ENCODE measurements around the gene MDH1.
"Not testable (repeated sequence)": the region's sequence is repeated elsewhere in the genome, so short reads cannot be mapped to it uniquely, and the experiment has no call there.

MDH1 gene

DNA sequence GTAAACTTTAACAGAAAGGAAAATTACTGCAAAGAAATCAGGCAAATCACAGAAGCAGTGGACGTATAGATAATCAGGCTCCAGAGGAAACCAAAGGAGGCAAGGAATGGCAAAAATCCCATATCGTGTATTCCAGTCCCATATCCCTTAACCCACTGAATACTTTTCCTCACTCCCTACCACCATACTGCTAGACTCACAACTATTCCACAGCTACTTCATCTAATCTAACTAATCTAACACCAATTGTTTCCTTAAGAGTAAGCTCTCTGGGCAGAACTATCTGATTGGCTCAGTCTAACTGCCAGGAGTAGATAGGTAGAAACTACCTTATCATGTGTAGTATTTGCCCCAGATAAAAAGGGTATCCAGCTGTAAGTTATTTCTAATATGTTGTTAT, 16.8 kb upstream of the MDH1 start:
- Mint-ChIP-seq H3K36me3 (ENCODE audit: low read depth) (no peaks in the 10 kb centered on the region), H3K9me3 (peaks cover 15% of the 10 kb centered on the region), H3K4me3 (no peak overlapping the region), H3K27me3 (ENCODE audit: low read depth) (no peaks in the 10 kb centered on the region), H3K27ac (peak overlapping the region in 1 of 3 experiments; percentile 41), H3K4me1 (no peaks in the 10 kb centered on the region)
- TF ChIP-seq, protein P1, sequence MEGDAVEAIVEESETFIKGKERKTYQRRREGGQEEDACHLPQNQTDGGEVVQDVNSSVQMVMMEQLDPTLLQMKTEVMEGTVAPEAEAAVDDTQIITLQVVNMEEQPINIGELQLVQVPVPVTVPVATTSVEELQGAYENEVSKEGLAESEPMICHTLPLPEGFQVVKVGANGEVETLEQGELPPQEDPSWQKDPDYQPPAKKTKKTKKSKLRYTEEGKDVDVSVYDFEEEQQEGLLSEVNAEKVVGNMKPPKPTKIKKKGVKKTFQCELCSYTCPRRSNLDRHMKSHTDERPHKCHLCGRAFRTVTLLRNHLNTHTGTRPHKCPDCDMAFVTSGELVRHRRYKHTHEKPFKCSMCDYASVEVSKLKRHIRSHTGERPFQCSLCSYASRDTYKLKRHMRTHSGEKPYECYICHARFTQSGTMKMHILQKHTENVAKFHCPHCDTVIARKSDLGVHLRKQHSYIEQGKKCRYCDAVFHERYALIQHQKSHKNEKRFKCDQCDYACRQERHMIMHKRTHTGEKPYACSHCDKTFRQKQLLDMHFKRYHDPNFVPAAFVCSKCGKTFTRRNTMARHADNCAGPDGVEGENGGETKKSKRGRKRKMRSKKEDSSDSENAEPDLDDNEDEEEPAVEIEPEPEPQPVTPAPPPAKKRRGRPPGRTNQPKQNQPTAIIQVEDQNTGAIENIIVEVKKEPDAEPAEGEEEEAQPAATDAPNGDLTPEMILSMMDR (IDR thresholded peaks at IDR 0.05; ENCODE audit: unreplicated experiment in 3 of 3): no peak

DNA sequence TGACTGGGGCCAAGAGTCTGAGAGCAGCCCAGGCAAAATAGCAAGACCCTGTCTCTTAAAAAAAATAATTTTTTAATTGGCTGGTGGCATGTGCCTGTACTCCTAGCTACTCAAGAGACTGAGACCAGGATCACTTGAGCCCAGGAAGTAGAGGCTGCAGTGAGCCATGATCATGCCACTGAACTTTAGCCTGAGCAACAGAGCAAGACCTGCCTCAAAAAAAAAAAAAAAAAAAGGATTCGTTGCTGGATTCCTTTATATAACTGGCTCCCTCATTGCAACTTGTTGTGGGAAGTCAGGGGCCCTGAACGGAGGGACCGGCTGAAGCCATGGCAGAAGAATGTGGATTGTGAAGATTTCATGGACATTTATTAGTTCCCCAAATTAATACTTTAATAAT, 15.7 kb upstream of the MDH1 start:
- H3K4me1 Mint-ChIP-seq; H3K27me3 Mint-ChIP-seq (ENCODE audit: low read depth); H3K36me3 Mint-ChIP-seq (ENCODE audit: low read depth); H3K27ac Mint-ChIP-seq; H3K4me3 Mint-ChIP-seq: not testable (repeated sequence)
- H3K9me3 Mint-ChIP-seq: peaks cover 15% of the 10 kb centered on the region

DNA sequence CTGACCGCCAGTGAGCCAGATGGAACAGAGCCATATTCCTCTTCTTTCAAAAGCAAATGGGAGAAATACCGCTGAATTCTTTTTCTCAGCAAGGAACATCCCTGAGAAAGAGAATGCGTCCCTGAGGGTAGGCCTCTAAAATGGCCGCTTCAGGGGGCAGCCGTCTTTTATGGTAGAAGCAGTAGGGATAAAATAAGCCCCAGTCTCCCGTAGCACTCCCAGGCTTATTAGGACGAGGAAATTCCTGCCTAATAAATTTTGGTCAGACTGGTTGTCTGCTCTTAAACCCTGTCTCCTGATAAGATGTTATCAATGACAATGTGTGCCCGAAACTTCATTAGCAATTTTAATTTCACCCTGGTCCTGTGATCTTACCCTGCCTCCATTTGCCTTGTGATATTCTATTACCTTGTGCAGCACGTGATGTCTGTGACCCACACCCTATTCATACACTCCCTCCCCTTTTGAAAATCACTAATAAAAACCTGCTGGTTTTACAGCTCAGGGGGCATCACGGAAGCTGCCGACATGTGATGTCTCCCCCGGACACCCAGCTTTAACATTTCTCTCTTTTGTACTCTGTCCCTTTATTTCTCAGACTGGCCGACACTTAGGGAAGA, 14.9 kb upstream of the MDH1 start:
- not testable (repeated sequence) for H3K27me3 Mint-ChIP-seq (ENCODE audit: low read depth); H3K36me3 Mint-ChIP-seq (ENCODE audit: low read depth)

DNA sequence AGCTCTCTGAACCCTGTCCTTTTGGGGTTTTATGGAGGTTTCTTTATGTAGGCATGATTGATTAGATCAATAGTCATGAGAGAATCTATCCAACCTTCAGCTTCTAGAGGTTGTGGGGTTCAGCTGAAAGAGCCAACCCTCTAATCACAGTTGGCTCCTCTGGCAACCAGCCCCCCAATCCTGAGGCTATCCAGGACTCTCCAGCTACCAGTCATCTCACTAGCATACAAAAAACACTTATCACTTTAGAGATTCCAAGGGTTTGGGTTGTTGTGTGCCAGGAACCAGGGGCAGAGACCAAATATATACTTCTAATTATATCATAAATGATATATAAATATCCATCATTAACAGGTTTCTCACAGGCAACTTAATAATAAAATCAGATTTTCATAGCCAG, 12.2 kb upstream of the MDH1 start:
- H3K27ac Mint-ChIP-seq: no peak overlapping the region
- no peak overlapping the region for H3K4me3 Mint-ChIP-seq
- TF ChIP-seq, protein P1 (IDR thresholded peaks at IDR 0.05; ENCODE audit: unreplicated experiment in 3 of 3): no peak
- H3K4me1 Mint-ChIP-seq: no peaks in the 10 kb centered on the region
- peaks cover 5% of the 10 kb centered on the region for H3K9me3 Mint-ChIP-seq
- H3K27me3 Mint-ChIP-seq (ENCODE audit: low read depth): no peaks in the 10 kb centered on the region
- H3K36me3 Mint-ChIP-seq (ENCODE audit: low read depth): no peaks in the 10 kb centered on the region

More for the DNA sequence above, 14.9 kb upstream of the MDH1 start:
- H3K9me3 Mint-ChIP-seq: peaks cover 10% of the 10 kb centered on the region
- H3K27ac Mint-ChIP-seq, H3K4me3 Mint-ChIP-seq, H3K4me1 Mint-ChIP-seq: not testable (repeated sequence)

DNA sequence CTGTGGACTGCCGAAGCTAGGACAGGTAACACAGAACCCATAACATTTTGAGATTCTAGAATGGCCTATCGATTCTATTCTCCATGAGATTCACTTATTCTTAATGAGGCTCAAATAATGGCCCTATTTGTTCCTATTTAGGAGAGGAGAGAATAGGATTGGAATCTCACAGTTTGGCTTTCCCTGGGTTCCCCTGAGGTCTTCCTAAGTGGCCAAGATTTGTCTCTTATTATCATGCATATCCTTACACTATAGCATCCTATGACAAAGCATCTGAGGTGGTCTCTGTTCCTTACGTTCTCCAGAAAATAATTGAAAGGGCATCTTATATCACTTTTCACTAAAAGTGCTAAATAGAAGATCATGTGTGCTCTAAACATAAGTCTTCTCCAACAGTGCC, 10.0 kb upstream of the MDH1 start:
- TF ChIP-seq, protein P1 (IDR thresholded peaks at IDR 0.05; ENCODE audit: unreplicated experiment in 3 of 3): no peak
- Mint-ChIP-seq H3K9me3 (peaks cover 5% of the 10 kb centered on the region), H3K27me3 (ENCODE audit: low read depth) (no peaks in the 10 kb centered on the region), H3K4me1 (no peaks in the 10 kb centered on the region), H3K27ac (no peak overlapping the region), H3K36me3 (ENCODE audit: low read depth) (no peaks in the 10 kb centered on the region), H3K4me3 (no peak overlapping the region)

DNA sequence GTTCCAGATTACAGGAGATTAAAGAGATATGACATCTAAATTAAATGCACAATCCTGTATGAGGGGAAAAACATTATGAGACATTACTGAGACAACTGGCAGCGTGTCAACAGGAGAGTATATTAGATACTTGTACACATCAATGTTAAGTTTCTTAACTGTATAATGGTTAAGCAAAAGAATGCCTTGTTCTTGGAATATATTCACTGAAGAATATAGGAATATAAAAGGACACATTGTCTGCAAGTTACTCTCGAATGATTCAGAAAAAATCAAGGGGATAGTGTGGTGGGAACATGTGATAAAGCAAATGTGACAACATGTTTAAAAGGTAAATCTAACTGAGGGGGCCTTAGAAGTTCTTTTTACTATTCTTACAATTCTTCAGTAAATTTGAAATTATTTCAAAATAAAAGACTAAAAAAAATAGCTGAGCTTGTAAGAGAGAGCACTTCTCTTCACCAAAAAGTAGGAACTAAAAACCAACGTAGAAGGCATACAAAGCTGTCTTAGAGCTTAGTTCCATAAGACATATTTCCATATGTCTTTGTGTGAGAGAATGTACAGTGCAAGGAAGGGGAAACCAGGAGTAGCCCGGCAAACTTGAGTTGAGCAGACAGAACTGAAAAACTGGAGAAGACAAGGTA, 8.0 kb upstream of the MDH1 start:
- Mint-ChIP-seq H3K4me3 (no peak overlapping the region), H3K36me3 (ENCODE audit: low read depth) (no peaks in the 10 kb centered on the region)

More for the DNA sequence above, 8.0 kb upstream of the MDH1 start:
- no peaks in the 10 kb centered on the region for H3K27me3 Mint-ChIP-seq (ENCODE audit: low read depth)
- no peaks in the 10 kb centered on the region for H3K9me3 Mint-ChIP-seq
- H3K4me1 Mint-ChIP-seq: no peaks in the 10 kb centered on the region
- TF ChIP-seq, protein P1 (IDR thresholded peaks at IDR 0.05; ENCODE audit: unreplicated experiment in 3 of 3): no peak
- H3K27ac Mint-ChIP-seq: no peak overlapping the region

Measured in nephron (organoid).